HS-5 (cell line): ENCODE data around the gene TMEM18.

Experiments used
- DNase-seq: peaks from one replicate; pipeline ENCODE4 v3.0.0-alpha.2; 2012; ENCODE audit warnings: low read depth

Gene TMEM18

GRCh38 chr2:650343-651310 lies 26.6 kb downstream of the TMEM18 start:
- DNase-seq = no peak

GRCh38 chr2:649426-650342 lies 27.5 kb downstream of the TMEM18 start:
- no peak for DNase-seq

DNA sequence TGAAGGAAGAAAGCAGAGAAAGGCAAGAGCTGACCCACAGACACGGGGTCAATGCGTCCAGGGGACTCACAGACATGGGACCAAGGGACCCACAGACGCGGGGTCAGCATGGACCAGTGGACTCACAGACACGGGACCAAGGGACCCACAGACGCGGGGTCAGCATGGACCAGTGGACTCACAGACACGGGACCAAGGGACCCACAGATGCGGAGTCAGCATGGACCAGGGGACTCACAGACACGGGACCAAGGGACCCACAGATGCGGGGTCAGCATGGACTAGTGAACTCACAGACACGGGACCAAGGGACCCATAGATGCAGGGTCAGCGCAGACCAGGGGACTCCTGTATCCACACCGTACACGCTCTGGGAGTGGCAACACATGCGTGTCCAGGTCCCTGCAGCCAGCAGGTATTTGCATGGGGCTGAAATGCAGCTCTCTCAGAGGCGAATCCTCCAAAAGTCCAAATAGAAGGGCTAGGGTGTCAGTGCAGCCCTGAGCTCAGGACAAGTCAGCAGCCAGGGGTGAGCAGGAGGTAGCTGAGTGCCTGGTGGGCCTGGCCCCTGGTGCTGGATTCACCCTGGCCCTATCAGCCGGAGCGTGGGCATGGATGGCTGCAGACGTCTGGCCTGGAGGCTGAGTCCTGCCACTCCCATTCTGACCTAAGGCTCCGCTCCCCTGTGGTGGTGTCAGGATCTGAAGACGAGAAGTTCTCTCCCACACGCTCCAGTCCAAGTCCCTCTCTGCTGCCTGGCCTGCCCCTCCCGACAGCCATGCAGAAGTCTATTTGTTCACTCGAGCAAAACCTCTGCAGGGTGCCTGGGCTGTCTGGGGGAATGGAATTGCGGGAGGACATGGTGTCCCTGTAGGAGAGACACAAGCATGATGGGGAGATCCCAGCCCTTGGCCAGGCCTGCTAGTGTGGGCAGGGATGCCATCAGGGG lies 28.5 kb downstream of the TMEM18 start:
- no peak for DNase-seq

- DNase-seq = no peak
Measured at GRCh38 chr2:647691-648231, 29.4 kb downstream of the TMEM18 start.

DNA sequence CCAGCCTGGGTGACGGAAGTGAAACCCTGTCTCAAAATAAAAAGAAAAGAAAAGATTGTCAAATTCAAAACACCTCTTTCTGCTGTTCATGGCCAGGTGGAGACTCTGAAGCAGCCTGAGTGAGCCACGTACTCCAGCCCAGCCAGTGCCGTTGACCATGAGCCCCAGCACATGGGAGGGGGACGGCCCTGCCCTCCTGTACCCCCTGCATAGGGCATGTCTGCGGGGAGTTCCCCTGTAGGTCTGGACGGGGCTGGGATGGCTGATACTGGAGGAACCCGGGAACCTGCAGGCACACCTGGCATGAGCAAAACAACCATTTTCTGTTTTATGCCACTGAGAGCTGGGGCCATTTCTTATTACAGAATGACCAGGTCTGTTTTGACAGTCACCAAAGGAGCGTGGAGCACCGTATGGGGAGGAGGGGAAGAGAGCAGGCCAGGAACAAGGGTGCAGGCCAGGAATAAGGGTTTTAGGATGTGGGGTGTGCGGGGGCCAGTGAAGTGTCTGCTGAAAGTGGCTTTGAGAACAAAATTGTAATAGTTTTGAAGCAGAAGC lies 30.1 kb downstream of the TMEM18 start:
- no peak for DNase-seq

DNA sequence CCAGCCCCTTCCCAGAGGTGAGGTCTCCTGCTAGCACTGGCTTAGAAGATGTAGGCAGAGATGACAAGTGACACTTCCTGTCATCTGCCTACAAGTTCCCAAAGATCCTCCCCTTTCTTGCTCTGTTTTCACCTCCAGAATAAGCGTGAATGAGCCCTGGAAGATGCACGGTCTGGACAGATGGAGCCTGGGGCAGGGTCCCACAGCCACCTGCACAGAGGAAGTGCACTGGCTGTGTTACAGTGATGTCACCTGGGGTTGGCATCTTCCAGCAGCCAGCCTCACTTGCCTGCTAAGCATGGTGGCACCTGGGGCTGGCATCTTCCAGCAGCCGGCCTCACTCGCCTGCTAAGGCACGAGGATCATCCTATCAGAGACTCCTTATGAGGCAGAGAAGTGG lies 32.3 kb downstream of the TMEM18 start:
- DNase-seq = no peak

DNA sequence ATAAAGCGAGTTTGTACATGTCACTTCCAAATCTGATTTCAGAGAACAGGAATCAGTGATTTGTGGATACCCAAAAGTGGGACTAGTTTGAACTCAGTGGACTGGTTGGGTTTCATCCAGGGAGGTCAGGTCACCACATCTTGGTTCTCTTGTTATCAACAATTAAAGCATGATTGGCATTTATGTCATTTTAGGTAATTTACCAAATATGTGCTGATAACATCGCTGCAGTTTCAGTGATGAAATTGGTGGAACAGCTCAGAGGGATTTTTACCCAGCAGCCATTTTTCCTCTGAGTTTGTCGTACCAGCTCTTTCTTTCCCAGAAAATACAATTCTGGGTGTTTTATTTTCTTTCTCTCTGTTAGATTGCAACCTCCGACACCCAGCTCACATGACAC lies 33.4 kb downstream of the TMEM18 start:
- DNase-seq = no peak

DNA sequence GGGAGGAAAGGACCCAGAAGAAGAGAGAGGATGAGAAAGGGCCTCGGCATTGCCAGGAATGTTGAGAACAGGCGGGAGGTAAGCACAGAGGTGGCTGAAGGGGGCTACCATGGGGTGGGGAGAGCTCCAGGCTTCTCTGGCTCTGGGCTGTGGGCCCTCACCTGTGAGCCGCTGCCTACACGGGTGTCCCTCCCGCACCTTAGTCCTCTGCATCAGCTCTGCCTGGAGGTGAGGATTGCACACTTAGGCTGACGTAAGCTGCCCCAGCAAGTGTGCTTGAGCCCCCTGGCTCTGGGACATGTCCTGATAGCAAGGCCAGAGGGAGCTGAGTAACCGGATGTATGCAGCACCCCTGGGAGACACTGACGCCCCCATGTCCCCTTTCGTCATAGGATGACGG lies 33.9 kb downstream of the TMEM18 start:
- DNase-seq = no peak

- DNase-seq = no peak
Measured at GRCh38 chr2:641872-642815, 35.1 kb downstream of the TMEM18 start.

DNA sequence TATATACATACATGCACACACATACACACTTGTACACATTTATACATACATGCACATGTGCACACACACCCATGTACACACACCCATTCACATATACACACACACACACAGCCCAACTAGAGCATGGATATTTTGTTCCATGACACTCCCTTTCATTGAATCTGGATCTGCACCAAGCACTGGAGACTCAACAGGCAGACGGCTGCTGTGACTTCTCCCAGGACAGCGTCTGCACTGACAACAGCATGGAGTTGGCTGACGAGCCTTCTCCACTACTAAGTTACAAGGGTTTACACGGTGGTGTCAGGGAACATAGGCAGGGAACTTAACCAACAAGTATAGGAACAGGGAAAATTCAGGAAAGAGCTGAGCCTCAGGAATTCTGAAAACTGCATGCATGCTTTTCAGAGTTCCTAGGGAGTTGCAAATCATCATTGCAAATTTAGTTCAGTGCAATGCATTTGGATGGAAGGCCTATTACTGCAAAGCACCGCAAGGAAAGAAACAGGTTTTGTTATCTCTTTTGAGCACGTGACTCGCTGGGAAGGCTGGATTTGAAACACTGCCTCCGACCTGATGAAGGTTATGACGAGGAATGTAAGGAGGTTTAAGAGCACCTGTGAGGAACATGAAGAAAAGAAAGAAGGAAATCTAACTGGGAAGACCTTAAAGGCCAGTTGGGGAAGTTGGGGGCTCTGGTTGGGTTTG lies 35.9 kb downstream of the TMEM18 start:
- DNase-seq = no peak

GRCh38 chr2:639703-640102 lies 37.5 kb downstream of the TMEM18 start:
- no peak for DNase-seq

GRCh38 chr2:637804-638203 lies 39.4 kb downstream of the TMEM18 start:
- no peak for DNase-seq

DNA sequence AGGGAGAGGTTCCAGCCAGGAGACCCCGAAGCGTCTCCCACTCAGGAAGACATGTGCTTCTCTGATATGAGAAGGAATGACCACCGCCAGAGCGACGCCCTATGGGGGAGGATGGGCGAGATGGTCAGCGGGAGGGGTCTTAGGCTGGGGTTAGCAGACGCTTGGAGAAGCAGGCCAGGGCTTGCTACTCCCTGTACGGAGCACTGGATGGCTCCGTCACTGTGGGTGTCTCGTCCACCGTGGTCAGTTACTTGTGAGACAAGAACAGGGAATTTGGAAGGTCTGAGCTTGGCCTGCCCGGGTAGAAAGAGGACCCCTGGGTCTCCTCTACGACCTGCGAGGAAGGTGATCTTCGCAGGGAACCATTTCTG lies 39.8 kb downstream of the TMEM18 start:
- DNase-seq = no peak

DNA sequence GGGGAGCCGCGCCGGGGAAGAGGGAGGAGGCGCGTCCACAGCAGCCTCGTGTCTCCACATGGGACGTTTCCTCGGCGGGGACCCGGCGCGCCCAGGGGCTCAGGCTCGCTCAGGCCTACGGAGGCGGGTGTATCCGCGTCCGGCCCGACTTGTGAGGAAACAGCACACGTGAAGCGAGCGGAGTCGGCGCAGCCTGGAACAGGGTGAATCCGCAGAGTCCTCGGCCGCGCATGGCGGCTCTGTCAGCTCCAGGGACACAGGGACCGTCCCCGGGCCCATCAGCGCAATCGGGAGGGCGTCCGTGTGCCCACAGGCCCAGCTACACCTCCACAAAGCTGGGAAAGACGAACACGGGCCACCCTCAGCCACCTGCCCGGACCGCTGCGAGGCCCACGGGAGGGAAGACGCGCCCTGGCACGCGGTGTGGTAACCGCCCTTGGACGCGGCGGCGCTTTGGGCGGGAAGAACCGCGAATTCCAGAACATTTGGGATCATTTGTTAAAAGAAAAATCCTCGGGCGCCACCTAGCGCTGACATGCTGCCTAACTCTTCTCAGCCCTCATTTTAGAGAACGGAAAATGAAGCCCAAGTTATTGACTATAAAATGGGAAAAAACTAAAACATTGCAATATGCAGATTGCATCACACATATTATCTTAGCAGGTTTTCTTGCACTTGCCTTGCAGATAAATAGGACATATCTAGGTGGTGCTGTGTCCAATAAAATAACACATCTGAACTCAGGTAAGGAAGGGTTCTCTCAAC lies 40.4 kb downstream of the TMEM18 start:
- DNase-seq = peak; percentile 2

DNA sequence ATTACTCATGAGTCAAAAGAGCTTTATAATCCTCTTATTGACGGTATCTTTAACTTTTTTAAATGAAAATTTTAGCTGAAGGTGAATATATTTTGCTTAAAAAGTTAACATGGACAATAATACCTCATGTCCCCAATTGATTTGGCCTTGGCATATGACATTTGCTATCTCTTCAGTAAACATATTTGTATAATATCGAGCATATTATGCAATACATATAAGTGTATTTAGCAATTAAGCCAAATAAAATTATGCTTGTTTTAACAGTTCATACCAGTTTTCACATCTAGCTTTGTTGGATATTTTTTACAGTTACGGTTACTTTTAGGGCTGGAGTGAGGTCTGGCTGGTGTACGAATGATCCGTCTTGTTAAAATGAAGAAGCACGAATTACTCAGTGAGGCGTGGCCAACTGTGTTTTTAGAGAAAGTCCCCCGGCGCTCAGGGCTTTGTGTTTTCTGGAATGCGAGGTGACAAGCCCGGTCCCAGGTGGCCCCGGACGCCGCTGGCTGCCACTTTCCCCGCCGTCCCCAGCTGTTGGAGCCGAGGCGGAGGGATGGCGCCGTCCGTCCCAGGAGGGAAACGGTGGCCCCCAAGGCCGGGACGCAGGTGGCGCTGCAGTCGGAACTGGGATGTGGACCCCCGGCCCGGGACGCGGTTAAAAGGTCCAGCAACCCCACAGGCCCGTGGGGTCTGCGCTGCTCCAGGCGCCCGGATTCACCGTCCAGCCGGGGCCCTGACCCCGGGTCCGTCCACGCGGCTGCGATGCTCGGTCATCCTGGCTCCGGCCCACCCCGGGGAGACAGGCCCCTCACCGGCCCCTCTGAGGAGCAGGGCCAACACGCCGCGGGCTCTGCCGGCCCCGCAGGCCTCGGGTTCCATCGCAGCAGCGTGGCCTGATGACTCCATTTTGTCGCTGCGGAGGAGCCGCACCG lies 41.3 kb downstream of the TMEM18 start:
- no peak for DNase-seq

DNA sequence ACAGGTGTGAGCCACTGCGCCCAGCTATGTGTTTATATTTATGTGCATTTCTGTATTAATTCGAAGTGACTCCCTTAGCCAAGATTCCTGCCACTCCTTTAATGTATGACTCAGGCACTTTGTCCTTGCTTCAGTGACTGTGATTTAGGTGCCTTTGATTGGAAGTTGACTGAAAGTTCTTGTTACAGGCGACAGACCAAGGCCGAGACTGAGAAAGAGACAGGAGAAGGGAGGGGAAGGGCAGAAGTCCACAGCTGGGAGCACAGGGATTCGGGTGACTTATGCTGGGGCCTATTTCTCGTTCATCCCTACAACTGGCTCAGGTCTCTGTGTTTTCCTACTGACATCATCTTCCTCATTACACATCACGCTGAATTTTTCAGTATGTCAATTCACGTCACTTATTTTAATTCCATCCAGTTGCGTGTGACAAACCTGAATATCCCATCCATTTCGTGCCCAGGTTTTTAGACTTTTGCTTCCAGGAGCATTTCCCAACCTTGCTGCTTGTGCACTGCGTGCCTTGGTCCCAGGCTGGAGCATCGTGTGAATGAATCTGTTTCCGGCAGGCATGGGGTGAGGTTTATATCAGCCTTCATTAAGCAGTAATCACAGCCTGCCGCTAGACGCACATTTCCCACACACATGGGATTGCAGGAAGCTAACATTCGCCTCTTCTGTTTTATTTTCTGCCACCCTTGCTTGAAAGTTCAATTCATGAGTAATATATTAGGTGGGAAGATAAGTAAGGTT lies 42.4 kb downstream of the TMEM18 start:
- no peak for DNase-seq

DNA sequence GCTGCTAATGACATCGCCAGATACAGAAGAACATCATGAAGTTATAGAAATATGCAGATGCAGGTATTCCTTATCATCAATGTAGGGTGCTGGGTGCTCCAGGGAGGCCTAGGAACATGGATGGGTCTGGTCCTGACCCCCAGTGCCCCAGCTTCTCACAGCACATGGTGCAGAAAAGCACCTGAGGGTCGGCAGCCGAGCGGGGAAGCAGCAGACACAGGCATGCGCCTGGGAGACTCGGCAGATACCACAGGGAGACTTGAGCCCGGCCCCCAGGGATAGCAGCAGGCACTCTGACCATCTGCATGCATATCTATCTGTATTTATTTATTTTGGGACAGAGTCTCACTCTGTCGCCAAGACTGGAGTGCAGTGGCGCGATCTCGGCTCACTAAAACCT lies 43.2 kb downstream of the TMEM18 start:
- no peak for DNase-seq
